ENCODE data around the gene ANKRD28.

GRCh38 chr3:15651396-15651795, 146.4 kb downstream of the ANKRD28 start:
- TF ChIP-seq CTCF (IDR thresholded peaks at IDR 0.05) (no peak), POLR2A (IDR thresholded peaks at IDR 0.05) (no peak)
